ENCODE measurements around the gene PANK2. TPM values are rescaled to one million over a fixed set of nuclear protein-coding genes. Genes with fewer than 3 reads are reported as not detected.

Gene PANK2
- total and polyA plus RNA-seq, 10 of the 15 experiments (the other 5 are each of a cell fraction or from before 2014, with no cell fraction given), result 13.2 to 43.4 (median 33.3) TPM

DNA sequence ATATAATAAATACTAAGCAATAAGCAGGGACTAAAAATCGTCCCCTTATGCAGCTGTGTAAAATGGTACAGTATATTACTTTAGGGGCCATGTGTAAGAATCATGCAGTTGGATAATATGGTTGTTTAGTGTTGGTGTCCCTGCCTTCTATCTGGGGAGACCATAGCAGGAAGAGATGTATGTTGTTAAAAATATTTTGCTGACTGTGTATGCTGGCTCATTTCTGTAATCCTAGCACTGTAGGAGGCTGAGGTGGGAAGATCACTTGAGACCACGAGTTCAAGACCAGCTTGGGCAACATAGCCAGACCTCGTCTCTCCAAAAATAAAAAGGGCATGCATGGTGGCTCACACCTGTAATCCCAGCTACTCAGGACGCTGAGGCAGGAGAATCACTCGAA is 5.6 kb downstream of the PANK2 start:
- ATAC-seq (no peak), FAIRE-seq (no peak), DNase-seq (ENCODE audit: low read depth, low spot score) (no peak)
- Histone ChIP-seq H3K4me1 (ENCODE audit: control insufficient read depth, insufficient read depth, low read length) (peaks cover 29% of the 10 kb centered on the region), H3K79me2 (ENCODE audit: control insufficient read depth, insufficient read depth, low read length) (peaks cover 95% of the 10 kb centered on the region), H3K4me2 (ENCODE audit: control insufficient read depth, insufficient read depth) (peak overlapping the region; percentile 86), H3K27ac (ENCODE audit: control insufficient read depth, insufficient read depth) (no peak overlapping the region), H3K36me3 (ENCODE audit: control insufficient read depth in 2 of 2, insufficient read depth in 2 of 2, low read length in 1 of 2) (peaks cover 2 to 7% of the 10 kb centered on the region in 2 experiments; a peak in 3 of 4 replicates), H3K9me3 (replicated peaks; ENCODE audit: control insufficient read depth, insufficient read depth, low read length) (no peaks in the 10 kb centered on the region), H4K20me1 (ENCODE audit: control insufficient read depth, insufficient read depth) (peaks cover 20% of the 10 kb centered on the region), H3K4me3 (peak overlapping the region; percentile 45), H3K9ac (ENCODE audit: control insufficient read depth, insufficient read depth, low read length) (no peak overlapping the region), H3K27me3 (replicated peaks in 1 of 2; ENCODE audit: control insufficient read depth in 2 of 2, insufficient read depth in 2 of 2, low read length in 1 of 2) (no peaks in the 10 kb centered on the region), H2AFZ (ENCODE audit: control insufficient read depth, low read depth, low read length) (no peak overlapping the region)
- ChIA-PET RAD21 (ENCODE audit: unreplicated experiment) (interaction anchor here (0.6 to 6.4 kb wide), 2 partner anchors 12 to 88 kb away, joined by 4 to 41 read pairs; no protein-coding TSS in a partner anchor), SMC1A (ENCODE audit: uncharacterized antibody, unreplicated experiment) (interaction anchor here (3.0 to 9.8 kb wide), 2 partner anchors 12 to 16 kb away, joined by 17 to 69 read pairs; no protein-coding TSS in a partner anchor), POLR2A (interaction anchor here (0.6 to 7.2 kb wide), 5 partner anchors 9 to 1179 kb away, joined by 4 to 68 read pairs (median 6); no protein-coding TSS in a partner anchor), CTCF (interaction anchor here (0.6 to 1.7 kb wide), 6 partner anchors 41 to 578 kb away, joined by 3 to 4 read pairs (median 3); partner anchors contain the start of gene ADISSP)
- no TSS peak for BruUV-seq (replicated peaks)
- in situ Hi-C loops (cut with MboI), result no loop called here
- WGBS (ENCODE audit: insufficient coverage, insufficient replicate concordance, low lambda C conversion rate, missing lambda C conversion rate), result 21% methylated on average over 5 of the region's 5 CpGs
- intact Hi-C loops (cut with micrococcal nuclease; ENCODE audit: unreplicated experiment), result no loop called here
- TF ChIP-seq SP1 (IDR thresholded peaks at IDR 0.05; ENCODE audit: low read depth, low read length) (no peak), TBL1XR1 (IDR thresholded peaks at IDR 0.05; ENCODE audit: low read depth, low read length) (no peak), IKZF2 (IDR thresholded peaks at IDR 0.05) (no peak), TAF1 (IDR thresholded peaks at IDR 0.05; ENCODE audit: borderline replicate concordance, low read depth, low read length) (no peak), RUNX3 (IDR thresholded peaks at IDR 0.05; ENCODE audit: low read length) (no peak), BACH1 (IDR thresholded peaks at IDR 0.05; ENCODE audit: borderline replicate concordance) (no peak), MYB (IDR thresholded peaks at IDR 0.05; ENCODE audit: borderline replicate concordance, low read depth, low read length) (no peak), BCL11A (IDR thresholded peaks at IDR 0.05; ENCODE audit: low read depth, low read length) (no peak), CHD1 (IDR thresholded peaks at IDR 0.05; ENCODE audit: low read depth, low read length) (no peak), BRCA1 (IDR thresholded peaks at IDR 0.05; ENCODE audit: low read depth, low read length) (no peak), RELA (IDR thresholded peaks at IDR 0.05; ENCODE audit: borderline replicate concordance, partially characterized antibody) (no peak), ZNF217 (IDR thresholded peaks at IDR 0.05) (no peak)
- TF ChIP-seq, protein P1, sequence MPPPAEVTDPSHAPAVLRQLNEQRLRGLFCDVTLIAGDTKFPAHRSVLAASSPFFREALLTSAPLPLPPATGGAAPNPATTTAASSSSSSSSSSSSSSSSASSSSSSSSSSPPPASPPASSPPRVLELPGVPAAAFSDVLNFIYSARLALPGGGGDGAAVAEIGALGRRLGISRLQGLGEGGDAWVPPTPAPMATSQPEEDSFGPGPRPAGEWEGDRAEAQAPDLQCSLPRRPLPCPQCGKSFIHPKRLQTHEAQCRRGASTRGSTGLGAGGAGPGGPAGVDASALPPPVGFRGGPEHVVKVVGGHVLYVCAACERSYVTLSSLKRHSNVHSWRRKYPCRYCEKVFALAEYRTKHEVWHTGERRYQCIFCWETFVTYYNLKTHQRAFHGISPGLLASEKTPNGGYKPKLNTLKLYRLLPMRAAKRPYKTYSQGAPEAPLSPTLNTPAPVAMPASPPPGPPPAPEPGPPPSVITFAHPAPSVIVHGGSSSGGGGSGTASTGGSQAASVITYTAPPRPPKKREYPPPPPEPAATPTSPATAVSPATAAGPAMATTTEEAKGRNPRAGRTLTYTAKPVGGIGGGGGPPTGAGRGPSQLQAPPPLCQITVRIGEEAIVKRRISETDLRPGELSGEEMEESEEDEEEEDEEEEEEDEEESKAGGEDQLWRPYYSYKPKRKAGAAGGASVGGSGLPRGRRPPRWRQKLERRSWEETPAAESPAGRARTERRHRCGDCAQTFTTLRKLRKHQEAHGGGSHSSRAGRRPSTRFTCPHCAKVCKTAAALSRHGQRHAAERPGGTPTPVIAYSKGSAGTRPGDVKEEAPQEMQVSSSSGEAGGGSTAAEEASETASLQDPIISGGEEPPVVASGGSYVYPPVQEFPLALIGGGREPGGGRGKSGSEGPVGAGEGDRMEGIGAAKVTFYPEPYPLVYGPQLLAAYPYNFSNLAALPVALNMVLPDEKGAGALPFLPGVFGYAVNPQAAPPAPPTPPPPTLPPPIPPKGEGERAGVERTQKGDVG (CRISPR knock-in tag; IDR thresholded peaks at IDR 0.05), result no peak
- TF ChIP-seq, protein P2, sequence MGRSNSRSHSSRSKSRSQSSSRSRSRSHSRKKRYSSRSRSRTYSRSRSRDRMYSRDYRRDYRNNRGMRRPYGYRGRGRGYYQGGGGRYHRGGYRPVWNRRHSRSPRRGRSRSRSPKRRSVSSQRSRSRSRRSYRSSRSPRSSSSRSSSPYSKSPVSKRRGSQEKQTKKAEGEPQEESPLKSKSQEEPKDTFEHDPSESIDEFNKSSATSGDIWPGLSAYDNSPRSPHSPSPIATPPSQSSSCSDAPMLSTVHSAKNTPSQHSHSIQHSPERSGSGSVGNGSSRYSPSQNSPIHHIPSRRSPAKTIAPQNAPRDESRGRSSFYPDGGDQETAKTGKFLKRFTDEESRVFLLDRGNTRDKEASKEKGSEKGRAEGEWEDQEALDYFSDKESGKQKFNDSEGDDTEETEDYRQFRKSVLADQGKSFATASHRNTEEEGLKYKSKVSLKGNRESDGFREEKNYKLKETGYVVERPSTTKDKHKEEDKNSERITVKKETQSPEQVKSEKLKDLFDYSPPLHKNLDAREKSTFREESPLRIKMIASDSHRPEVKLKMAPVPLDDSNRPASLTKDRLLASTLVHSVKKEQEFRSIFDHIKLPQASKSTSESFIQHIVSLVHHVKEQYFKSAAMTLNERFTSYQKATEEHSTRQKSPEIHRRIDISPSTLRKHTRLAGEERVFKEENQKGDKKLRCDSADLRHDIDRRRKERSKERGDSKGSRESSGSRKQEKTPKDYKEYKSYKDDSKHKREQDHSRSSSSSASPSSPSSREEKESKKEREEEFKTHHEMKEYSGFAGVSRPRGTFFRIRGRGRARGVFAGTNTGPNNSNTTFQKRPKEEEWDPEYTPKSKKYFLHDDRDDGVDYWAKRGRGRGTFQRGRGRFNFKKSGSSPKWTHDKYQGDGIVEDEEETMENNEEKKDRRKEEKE (IDR thresholded peaks at IDR 0.05), result no peak
- TF ChIP-seq, protein P3, sequence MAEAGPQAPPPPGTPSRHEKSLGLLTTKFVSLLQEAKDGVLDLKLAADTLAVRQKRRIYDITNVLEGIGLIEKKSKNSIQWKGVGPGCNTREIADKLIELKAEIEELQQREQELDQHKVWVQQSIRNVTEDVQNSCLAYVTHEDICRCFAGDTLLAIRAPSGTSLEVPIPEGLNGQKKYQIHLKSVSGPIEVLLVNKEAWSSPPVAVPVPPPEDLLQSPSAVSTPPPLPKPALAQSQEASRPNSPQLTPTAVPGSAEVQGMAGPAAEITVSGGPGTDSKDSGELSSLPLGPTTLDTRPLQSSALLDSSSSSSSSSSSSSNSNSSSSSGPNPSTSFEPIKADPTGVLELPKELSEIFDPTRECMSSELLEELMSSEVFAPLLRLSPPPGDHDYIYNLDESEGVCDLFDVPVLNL (IDR thresholded peaks at IDR 0.05; ENCODE audit: low read depth, low read length), result no peak
- TF ChIP-seq, protein P4, sequence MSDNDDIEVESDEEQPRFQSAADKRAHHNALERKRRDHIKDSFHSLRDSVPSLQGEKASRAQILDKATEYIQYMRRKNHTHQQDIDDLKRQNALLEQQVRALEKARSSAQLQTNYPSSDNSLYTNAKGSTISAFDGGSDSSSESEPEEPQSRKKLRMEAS (IDR thresholded peaks at IDR 0.05; ENCODE audit: low read depth, low read length), result no peak

Data from GM12878 (cell line).